ENCODE measurements around the gene ZNF256.

ZNF256 gene

DNA sequence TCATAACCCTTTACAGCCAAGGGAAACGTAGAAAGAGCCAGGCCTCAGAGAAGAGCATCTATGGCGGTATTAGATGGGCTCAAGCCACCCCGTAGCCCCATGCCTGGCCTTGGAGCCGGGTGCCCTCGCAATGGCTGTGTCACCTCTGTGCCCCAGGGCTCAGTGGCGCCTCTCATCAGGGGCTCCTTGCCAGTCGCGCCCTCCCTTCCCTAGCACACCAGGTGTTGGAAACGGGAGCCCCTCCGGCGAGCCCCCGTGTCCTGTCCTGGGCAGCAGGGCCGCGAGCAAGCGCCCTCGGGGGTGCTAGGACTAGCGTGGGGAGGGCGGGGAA lies 453 bp downstream of the ZNF256 start:
- TF ChIP-seq FOXP2 (optimal IDR thresholded peaks at IDR 0.05; ENCODE audit: borderline replicate concordance, extremely low read depth, extremely low read length, insufficient read depth): no peak
- TF ChIP-seq, protein P1, sequence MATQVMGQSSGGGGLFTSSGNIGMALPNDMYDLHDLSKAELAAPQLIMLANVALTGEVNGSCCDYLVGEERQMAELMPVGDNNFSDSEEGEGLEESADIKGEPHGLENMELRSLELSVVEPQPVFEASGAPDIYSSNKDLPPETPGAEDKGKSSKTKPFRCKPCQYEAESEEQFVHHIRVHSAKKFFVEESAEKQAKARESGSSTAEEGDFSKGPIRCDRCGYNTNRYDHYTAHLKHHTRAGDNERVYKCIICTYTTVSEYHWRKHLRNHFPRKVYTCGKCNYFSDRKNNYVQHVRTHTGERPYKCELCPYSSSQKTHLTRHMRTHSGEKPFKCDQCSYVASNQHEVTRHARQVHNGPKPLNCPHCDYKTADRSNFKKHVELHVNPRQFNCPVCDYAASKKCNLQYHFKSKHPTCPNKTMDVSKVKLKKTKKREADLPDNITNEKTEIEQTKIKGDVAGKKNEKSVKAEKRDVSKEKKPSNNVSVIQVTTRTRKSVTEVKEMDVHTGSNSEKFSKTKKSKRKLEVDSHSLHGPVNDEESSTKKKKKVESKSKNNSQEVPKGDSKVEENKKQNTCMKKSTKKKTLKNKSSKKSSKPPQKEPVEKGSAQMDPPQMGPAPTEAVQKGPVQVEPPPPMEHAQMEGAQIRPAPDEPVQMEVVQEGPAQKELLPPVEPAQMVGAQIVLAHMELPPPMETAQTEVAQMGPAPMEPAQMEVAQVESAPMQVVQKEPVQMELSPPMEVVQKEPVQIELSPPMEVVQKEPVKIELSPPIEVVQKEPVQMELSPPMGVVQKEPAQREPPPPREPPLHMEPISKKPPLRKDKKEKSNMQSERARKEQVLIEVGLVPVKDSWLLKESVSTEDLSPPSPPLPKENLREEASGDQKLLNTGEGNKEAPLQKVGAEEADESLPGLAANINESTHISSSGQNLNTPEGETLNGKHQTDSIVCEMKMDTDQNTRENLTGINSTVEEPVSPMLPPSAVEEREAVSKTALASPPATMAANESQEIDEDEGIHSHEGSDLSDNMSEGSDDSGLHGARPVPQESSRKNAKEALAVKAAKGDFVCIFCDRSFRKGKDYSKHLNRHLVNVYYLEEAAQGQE (IDR thresholded peaks at IDR 0.05; ENCODE audit: insufficient read depth in 1 of 2, low read depth in 2 of 2, low read length in 2 of 2): no peak
- TF ChIP-seq POLR2AphosphoS5 (IDR thresholded peaks at IDR 0.05; ENCODE audit: low read depth, low read length): no peak
- TF ChIP-seq SIN3A (IDR thresholded peaks at IDR 0.05; ENCODE audit: borderline replicate concordance, insufficient read depth, low read length): no peak
- TF ChIP-seq TAF1 (IDR thresholded peaks at IDR 0.05; ENCODE audit: borderline replicate concordance, insufficient read depth, low read length): no peak

DNA sequence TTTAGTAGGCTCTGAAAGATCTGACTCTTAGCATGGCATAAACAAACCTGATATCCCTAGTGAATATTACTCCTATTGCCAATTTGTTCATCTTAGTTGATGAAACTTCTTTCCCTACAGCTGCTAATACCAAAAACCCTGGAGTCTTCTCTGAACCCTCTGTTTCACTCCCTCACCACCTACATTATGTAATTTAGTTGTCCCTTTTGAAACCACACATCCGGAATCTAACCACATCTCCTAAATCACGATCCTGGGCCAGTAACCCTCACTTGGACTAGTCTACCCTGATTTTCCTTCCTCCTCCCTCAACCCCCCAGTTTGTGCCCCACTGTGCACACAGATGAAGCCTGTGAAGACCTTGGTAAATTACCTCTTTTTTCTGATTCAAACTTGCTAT lies 1.2 kb downstream of the ZNF256 start:
- no peak for TF ChIP-seq POLR2AphosphoS5 (IDR thresholded peaks at IDR 0.05; ENCODE audit: low read depth, low read length)
- TF ChIP-seq FOXP2 (optimal IDR thresholded peaks at IDR 0.05; ENCODE audit: borderline replicate concordance, extremely low read depth, extremely low read length, insufficient read depth): no peak
- TF ChIP-seq, protein P1 (IDR thresholded peaks at IDR 0.05; ENCODE audit: insufficient read depth in 1 of 2, low read depth in 2 of 2, low read length in 2 of 2): no peak
- TF ChIP-seq TAF1 (IDR thresholded peaks at IDR 0.05; ENCODE audit: borderline replicate concordance, insufficient read depth, low read length): no peak
- TF ChIP-seq SIN3A (IDR thresholded peaks at IDR 0.05; ENCODE audit: borderline replicate concordance, insufficient read depth, low read length): no peak

DNA sequence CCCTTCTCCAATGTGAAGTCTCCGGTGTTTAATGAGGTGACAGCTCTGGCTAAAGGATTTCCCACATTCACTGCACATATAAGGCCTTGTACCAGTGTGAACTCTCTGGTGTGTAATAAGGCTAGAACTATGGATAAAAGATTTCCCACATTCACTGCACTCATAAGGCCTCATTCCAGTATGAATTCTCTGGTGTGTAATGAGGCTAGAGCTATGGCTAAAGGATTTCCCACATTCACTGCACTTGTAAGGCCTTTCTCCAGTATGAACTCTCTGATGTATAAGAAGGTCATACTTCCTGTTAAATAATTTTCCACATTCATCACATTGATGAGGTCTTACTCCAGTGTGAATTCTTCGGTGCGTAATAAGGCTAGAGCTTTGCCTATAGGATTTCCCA lies 5.9 kb downstream of the ZNF256 start:
- TF ChIP-seq FOXP2 (optimal IDR thresholded peaks at IDR 0.05; ENCODE audit: borderline replicate concordance, extremely low read depth, extremely low read length, insufficient read depth) (no peak), TAF1 (IDR thresholded peaks at IDR 0.05; ENCODE audit: borderline replicate concordance, insufficient read depth, low read length) (no peak), SIN3A (IDR thresholded peaks at IDR 0.05; ENCODE audit: borderline replicate concordance, insufficient read depth, low read length) (no peak), POLR2AphosphoS5 (IDR thresholded peaks at IDR 0.05; ENCODE audit: low read depth, low read length) (no peak)
- TF ChIP-seq, protein P1 (IDR thresholded peaks at IDR 0.05; ENCODE audit: insufficient read depth in 1 of 2, low read depth in 2 of 2, low read length in 2 of 2): no peak

DNA sequence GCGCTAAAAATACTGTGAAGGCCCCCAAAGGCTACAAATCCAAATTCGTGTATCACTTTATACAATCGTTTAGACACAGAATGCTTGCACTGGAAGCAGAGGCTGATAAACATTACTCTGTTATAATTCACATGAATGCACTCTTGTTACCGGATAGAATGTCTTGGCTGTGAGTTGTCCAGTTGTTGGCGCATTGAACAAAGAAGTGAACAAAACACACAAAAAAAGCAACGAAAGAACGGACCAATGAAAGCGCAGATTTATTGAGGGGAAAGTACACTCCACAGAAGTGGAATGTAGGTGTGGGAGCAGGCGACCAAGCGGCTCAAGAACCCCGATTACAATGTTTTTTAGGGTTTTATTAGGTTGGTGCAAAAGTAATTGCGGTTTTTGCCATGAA lies 11.8 kb downstream of the ZNF256 start:
- TF ChIP-seq TAF1 (IDR thresholded peaks at IDR 0.05; ENCODE audit: borderline replicate concordance, insufficient read depth, low read length): no peak
- TF ChIP-seq FOXP2 (optimal IDR thresholded peaks at IDR 0.05; ENCODE audit: borderline replicate concordance, extremely low read depth, extremely low read length, insufficient read depth): no peak
- no peak for TF ChIP-seq SIN3A (IDR thresholded peaks at IDR 0.05; ENCODE audit: borderline replicate concordance, insufficient read depth, low read length)
- TF ChIP-seq, protein P1 (IDR thresholded peaks at IDR 0.05; ENCODE audit: insufficient read depth in 1 of 2, low read depth in 2 of 2, low read length in 2 of 2): no peak
- TF ChIP-seq POLR2AphosphoS5 (IDR thresholded peaks at IDR 0.05; ENCODE audit: low read depth, low read length): no peak

Data from PFSK-1 (cell line).